Placental epithelial cell (primary cell): ENCODE data around the gene RB1. TPM values are rescaled to one million over a fixed set of nuclear protein-coding genes. Genes with fewer than 3 reads are reported as not detected.

Experiments used
- small RNA-seq: library from RNA; depleted of rRNA; stranded (forward); fragments of <200 nt; gene quantifications from one replicate; pipeline ENCODE3, GENCODE V24; 2012
- total RNA-seq: library from RNA; depleted of rRNA; stranded (reverse); fragments of >200 nt; gene quantifications from 2 replicates; pipeline ENCODE4 v1.2.3, GENCODE V29; 2012

RB1 gene
- total RNA-seq, result 9.0 and 16.8 TPM in 2 replicates

DNA sequence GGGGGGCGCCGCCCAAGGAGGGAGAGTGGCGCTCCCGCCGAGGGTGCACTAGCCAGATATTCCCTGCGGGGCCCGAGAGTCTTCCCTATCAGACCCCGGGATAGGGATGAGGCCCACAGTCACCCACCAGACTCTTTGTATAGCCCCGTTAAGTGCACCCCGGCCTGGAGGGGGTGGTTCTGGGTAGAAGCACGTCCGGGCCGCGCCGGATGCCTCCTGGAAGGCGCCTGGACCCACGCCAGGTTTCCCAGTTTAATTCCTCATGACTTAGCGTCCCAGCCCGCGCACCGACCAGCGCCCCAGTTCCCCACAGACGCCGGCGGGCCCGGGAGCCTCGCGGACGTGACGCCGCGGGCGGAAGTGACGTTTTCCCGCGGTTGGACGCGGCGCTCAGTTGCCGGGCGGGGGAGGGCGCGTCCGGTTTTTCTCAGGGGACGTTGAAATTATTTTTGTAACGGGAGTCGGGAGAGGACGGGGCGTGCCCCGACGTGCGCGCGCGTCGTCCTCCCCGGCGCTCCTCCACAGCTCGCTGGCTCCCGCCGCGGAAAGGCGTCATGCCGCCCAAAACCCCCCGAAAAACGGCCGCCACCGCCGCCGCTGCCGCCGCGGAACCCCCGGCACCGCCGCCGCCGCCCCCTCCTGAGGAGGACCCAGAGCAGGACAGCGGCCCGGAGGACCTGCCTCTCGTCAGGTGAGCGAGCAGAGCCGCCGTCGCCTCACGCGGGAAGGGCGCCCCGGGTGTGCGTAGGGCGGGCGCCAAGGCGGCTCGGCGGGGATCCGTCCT is at the start of gene RB1:
TSS of gene RB1 (plus strand) at position 393 of the 784 bp plus-strand sequence. CDS start at position 555, 162 bp downstream.

DNA sequence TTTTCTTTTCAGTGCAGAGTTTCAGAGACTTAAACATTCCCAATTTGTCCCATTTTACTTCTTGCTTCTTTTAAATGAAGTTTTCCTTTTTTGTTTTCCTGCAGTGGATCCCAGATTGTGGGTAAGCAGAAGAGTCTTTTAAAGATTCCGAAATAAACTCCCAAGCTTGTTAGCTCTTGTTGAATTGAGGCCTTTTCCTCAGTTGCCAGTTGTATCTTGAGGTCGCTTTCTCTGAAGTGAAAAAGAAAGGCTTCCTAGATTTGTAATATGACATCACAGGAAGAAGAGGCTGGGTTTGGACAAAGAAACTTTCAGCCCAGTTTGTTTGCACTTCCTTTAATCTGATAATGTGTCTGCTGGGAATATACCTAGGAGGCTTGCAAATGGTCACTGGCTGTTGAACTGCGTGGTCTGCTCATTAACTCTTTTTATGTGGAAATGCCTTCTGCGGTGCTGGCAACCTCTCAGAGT is 109.4 kb downstream of the RB1 start, which contains the start of gene LPAR6:
TSS of gene LPAR6 (minus strand) at position 233 of the 471 bp plus-strand sequence. CDS start 690 bp downstream, outside the sequence.

Small RNA genes within 50 kb of the gene (small RNA-seq; reads per million reads assigned to genes)
- not detected for gene RF00017

Other genes with a start within 250 kb of the RB1 start
- 18.3 and 26.7 TPM in 2 replicates for gene MED4, start 208.6 kb upstream of the RB1 start, total RNA-seq
- 93.4 and 103 TPM in 2 replicates for gene ITM2B, start 70.5 kb upstream of the RB1 start, total RNA-seq
- 1.3 and 1.6 TPM in 2 replicates for gene LPAR6, start 109.4 kb downstream of the RB1 start, total RNA-seq
- gene RCBTB2, start 229.3 kb downstream of the RB1 start, total RNA-seq, result 4.0 and 5.9 TPM in 2 replicates